Astrocyte of the spinal cord (primary cell): ENCODE measurements around the gene UMODL1.
A peak's percentile ranks its signal among the peaks of the same experiment; 100 is the strongest.

ENCODE experiments used
- DNase-seq: peaks from one replicate; pipeline ENCODE4 v3.0.0; 2011; ENCODE audit warnings: low read depth, low spot score
- H3K4me3 ChIP-seq: 2 replicates; pipeline ENCODE4 v1.5.1; 2011; ENCODE audit warnings: low read depth, mild to moderate bottlenecking, low read length, moderate library complexity
- in situ Hi-C: cut with HindIII; loops from 2 replicates; pipeline ENCODE4 v1.10.0; 2017; ENCODE audit warnings: low sequenced_read_pairs
- TF ChIP-seq, protein P1 (sequence below): IDR thresholded peaks from 2 replicates; pipeline ENCODE4 v1.5.1; 2012; ENCODE audit warnings: low read depth, mild to moderate bottlenecking, low read length, inconsistent platforms

Gene UMODL1

DNA sequence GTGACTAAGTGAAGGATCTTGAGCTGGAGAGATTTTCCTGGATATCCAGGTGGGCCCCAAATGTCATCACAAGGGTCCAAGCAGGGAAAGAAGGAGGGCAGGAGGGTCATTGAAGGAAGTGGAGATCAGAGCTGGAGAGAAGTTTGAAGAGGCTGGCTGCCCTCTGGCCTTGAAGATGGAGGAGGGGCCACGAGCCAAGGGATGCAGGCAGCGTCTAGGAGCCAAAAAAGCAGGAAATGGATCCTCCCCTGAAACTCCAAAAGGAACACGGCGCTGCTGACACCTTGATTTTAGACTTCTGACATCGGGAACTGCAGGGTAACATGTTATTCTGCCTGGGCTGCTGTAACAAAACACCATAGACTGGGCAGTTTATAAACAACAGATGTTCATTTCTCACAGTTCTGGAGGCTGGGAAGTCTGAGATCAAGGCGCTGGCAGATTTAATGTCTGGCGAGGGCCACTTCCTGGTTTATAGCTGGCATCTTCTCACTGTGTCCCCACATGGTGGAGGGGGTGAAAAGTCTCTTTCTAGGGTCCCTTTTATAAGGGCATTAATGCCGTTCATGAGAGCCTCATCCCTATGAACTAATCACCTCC lies 32.2 kb upstream of the UMODL1 start:
- in situ Hi-C loops = no loop called here

GRCh38 chr21:42039470-42039901 lies 31.6 kb upstream of the UMODL1 start:
- TF ChIP-seq, protein P1, sequence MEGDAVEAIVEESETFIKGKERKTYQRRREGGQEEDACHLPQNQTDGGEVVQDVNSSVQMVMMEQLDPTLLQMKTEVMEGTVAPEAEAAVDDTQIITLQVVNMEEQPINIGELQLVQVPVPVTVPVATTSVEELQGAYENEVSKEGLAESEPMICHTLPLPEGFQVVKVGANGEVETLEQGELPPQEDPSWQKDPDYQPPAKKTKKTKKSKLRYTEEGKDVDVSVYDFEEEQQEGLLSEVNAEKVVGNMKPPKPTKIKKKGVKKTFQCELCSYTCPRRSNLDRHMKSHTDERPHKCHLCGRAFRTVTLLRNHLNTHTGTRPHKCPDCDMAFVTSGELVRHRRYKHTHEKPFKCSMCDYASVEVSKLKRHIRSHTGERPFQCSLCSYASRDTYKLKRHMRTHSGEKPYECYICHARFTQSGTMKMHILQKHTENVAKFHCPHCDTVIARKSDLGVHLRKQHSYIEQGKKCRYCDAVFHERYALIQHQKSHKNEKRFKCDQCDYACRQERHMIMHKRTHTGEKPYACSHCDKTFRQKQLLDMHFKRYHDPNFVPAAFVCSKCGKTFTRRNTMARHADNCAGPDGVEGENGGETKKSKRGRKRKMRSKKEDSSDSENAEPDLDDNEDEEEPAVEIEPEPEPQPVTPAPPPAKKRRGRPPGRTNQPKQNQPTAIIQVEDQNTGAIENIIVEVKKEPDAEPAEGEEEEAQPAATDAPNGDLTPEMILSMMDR = no peak
- in situ Hi-C loops = no loop called here
- no peak overlapping the region for H3K4me3 ChIP-seq
- peak; percentile 28 for DNase-seq

More for the DNA sequence above, 32.2 kb upstream of the UMODL1 start:
- TF ChIP-seq, protein P1 = no peak
- peak; percentile 50 for DNase-seq
- H3K4me3 ChIP-seq = no peak overlapping the region

DNA sequence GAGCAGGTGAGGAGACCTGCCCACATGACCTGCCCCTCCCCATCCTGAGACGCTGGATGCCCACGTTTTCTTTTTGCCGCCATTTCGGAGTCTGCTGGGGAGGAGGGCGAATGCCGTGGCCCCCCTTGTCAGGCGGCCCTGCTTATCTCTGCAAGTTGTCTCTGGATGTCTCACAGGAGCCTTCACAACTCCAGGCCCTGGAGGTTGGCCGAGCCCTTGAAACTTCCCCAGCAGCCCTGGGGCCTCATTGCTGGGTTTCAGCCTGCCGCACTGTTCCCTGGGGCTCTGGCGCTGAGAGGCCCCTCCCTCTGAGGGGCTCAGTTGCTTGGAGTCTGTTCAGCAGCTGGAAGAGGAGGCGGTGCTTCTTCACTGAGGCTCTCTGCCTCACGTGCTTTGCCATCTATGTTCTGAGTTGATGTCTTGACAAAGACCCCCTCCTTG lies 31.2 kb upstream of the UMODL1 start:
- DNase-seq = no peak
- in situ Hi-C loops = no loop called here
- H3K4me3 ChIP-seq = no peak overlapping the region
- TF ChIP-seq, protein P1 = no peak

- H3K4me3 ChIP-seq = no peak overlapping the region
- TF ChIP-seq, protein P1 = no peak
- in situ Hi-C loops = no loop called here
- DNase-seq = peak; percentile 99
These were observed 30.5 kb upstream of the UMODL1 start for GRCh38 chr21:42040411-42041180.

- in situ Hi-C loops = no loop called here
- no peak overlapping the region for H3K4me3 ChIP-seq
- no peak for DNase-seq
- TF ChIP-seq, protein P1 = no peak
These were observed 29.9 kb upstream of the UMODL1 start for GRCh38 chr21:42041246-42041645.

DNA sequence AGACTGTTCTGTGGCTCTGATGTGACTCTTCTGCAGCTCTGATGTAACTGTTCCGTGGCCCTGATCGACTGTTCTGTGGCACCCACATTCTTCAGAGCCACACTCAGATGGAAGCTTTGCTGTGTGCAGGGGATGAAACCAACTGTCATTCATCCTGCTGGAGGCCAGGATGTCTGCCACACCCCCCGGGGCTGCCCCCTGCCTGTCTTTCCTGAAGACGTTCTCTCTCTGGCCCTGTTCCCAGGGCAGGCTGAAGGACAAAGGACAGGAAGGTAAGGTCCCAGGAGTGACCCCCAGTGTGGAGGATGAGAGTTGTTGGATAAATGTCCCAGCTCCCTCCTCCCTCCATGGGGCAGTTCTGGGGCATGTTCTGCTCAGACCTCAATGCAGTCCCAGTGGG lies 29.4 kb upstream of the UMODL1 start:
- TF ChIP-seq, protein P1 = no peak
- H3K4me3 ChIP-seq = no peak overlapping the region
- in situ Hi-C loops = no loop called here
- DNase-seq = no peak
